HG03558 (cell line): ENCODE measurements around the gene ACYP2.
"Not testable (repeated sequence)": the region's sequence is repeated elsewhere in the genome, so short reads cannot be mapped to it uniquely, and the experiment has no call there.

Experiments
- ATAC-seq: cut with Tn5 transposase; IDR thresholded peaks from one replicate; pipeline ENCODE4 v1.9.1; 2021; ENCODE audit warnings: moderate number of reproducible peaks; ENCODE audit not compliant: unreplicated experiment; ENCODE audit errors: extremely low read depth

Gene ACYP2

GRCh38 chr2:54096141-54096540 lies 19.3 kb upstream of the ACYP2 start:
- ATAC-seq: not testable (repeated sequence)

- ATAC-seq: no peak
Measured at GRCh38 chr2:54097124-54097523, 18.3 kb upstream of the ACYP2 start.

DNA sequence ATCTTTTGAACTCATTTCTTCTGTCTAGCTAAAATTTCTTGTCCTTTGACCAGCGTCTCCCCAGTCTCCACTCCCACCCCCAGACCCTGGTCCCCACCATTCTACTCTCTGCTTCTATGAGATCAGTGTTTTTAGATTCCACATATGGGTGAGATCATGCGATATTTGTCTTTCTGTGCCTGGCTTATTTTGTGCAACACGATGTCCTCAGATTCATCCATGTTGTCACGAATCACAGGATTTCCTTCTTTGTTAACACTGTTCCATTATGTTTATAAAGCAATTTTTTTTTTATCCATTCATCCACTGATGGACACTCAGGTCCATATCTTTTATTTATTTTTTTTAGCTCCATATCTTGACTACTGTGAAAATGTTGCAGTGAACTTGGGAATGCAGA lies 16.0 kb upstream of the ACYP2 start:
- ATAC-seq: no peak

DNA sequence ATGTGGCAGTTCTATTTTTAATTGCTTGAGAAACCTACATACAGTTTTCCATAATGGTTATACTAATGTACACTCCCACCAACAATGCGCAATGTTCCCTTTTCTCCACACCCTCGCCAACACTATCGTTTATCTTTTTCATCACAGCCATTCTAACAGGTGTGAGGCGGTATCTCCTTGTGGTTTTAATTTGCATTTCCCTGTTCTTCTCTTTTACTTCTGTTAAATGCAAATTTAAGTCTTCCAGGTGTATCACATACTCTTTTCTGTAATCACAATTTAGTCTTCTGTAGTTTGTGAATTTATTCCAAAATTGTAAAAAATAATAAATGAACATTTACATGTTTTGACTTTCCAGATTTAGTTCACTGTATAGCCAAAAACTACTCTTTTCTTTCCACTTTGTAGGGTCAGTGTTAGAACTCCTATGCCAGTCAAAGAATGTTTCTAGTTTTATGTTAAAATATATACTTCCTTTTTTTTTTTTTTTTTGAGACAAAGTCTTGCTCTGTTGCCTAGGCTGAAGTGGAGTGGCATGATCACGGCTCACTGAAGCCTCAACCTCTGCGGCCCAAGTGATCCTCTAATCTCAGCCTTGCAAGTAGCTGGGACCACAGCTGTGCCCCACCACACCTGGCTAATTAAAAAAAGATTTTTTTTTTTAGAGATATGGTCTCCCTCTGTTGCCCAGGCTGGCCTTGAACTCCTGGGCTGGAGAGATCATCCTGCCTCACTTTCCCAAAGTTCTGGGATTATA lies 15.4 kb upstream of the ACYP2 start:
- ATAC-seq: peak; percentile 45

DNA sequence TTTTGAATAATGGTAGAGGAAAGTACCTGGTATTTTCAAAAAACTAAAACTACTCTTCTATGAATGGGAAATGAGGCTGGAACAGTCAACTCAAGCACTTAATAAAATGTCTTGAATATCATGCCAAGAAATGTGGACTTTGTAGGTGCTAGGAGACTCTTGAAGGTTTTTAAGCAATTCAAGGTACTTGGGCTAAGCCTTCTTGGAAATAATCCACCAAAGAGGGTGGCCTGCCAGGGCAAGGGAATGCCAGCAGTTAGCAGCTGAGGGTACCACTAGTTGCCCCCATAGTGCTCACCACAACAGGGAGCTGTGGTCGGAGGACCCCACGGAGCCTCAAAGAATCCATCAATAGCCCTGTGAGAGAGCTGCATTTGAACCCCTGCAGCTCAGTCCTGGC lies 14.6 kb upstream of the ACYP2 start:
- no peak for ATAC-seq

GRCh38 chr2:54103454-54104314 lies 11.7 kb upstream of the ACYP2 start:
- ATAC-seq: peak; percentile 31

- ATAC-seq: no peak
Measured at GRCh38 chr2:54106631-54107454, 8.6 kb upstream of the ACYP2 start.

- ATAC-seq: no peak
Measured at GRCh38 chr2:54107455-54107764, 8.0 kb upstream of the ACYP2 start.

- no peak for ATAC-seq
Measured at GRCh38 chr2:54107903-54108615, 7.4 kb upstream of the ACYP2 start.

GRCh38 chr2:54109848-54110247 lies 5.6 kb upstream of the ACYP2 start:
- no peak for ATAC-seq

DNA sequence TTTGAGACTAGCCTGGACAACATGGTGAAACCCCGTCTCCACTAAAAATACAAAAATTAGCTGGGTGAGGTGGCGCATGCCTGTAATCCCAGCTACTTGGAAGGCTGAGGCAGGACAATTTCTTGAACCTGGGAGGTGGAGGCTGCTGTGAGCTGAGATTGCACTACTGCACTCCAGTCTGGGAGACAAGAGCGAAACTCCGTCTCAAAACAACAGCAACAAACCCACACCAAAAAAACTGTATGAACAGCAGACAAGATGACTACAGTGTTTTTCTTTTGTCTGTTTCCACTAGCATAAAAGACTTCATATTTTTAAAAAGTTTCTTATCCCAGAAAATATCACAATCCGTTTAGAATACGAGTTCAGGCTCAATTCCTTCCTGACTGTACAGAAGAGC lies 936 bp upstream of the ACYP2 start:
- not testable (repeated sequence) for ATAC-seq

GRCh38 chr2:54114936-54115283 lies 505 bp upstream of the ACYP2 start:
- no peak for ATAC-seq

DNA sequence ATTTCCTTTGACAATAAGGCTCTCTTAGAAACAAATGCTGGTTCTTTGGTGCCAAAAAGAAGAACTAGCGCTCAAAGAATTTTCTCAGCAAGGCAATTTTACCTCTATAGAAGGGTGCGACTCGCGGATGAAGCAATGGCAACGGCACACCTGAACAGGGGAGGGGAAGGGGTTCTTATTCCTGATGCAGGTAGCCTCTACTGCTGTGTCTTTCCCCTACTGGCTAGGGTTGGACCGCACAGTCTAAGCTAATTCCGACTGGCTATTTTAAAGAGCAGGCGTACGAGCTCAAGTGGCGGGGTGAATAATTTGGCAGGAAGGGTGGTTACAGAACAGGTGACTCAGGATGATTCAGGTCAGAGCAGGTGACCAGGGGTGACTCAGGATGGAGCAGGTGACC lies 1.2 kb downstream of the ACYP2 start:
- not testable (repeated sequence) for ATAC-seq

DNA sequence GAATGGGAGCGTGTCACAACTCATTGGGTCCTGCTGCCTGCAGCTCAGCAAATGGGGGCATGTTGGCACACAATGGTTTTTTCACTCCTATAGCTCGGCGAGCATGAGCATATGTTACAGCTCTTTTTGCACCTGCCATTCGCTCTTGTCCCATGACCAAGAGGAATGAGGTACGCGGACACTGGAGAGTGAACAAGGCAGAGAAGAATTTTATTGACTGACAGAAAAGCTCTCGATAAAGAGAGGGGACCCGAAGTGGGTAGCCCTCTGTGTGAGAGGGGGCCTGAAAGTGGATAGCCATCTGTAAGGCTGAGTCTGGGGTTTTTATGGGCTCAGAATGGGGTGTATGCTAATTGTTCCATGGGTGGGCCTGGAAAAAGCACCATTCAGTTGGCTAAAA lies 5.5 kb downstream of the ACYP2 start:
- ATAC-seq: no peak

DNA sequence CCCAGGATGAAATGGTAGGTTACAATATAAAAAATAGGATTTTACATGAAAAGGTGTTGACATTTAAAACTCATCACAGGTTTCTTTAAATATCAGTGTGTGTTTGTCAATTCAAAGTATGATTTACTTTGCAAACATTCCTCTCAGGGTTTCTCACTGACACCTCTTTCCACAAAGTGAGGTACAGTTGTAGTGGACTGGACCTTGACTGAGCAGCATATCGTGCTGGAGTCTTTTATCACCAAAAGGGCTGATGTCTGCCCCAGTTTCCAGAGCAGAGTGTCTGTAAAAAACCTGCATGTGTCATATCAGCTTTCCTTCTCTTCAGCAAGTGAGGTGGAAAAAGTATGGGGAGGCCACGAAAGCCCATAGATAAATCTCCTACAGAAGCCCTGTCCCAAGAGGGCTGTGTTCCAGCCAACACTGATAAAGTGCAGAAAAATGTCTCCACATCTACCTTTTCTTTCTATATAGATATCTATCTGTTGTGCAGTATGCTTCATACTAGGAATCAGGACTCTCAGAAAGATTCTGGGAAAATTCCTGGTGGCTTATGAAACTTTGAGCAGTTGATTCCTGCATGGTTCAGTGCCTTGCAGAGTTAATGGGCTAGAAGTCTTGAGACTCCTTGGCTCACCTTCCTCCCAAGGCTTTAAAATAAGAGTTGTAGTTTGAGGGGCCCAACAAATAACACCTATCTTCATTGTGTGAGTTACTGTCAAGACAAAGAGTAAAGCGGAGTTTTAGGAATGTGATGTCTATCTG lies 6.9 kb downstream of the ACYP2 start:
- no peak for ATAC-seq

DNA sequence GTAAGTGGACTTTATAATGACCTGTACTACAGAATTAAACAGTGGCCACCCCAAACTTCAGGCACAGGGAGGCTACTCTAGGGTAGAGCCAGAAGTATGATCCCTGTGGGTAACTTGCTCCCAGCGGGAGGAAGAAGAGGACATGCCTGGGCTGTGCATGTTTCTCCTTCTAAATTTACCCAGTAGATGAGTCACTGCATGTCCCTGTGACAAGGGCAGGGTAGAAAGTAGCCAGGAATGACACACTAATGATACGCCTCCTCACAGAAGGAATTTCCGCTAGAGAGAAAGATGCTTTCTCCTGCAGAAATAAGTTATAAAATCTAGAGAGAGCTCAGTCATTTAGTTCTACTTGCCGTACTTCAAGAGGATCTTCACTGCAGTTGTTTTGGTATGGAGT lies 7.5 kb downstream of the ACYP2 start:
- no peak for ATAC-seq

GRCh38 chr2:54127174-54127573 lies 11.8 kb downstream of the ACYP2 start:
- ATAC-seq: not testable (repeated sequence)

DNA sequence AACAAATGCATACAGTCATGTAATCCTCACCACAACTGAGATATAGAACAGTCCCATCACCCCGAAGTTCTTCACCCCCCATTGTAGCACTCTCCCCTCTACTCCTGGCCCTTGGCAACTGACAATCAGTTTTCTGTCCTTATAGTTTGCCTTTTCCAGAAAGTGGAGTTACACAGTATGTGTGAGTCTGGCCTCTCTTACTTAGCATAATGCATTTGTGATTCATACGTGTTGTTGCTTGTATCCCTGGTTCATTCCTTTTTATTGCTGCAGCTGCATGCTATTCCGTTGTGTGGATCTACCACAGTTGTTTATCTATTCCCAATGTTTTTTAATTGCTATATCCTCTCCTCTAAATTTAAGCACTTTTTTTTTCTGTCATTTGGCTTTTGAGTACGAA lies 17.6 kb downstream of the ACYP2 start:
- ATAC-seq: no peak

- no peak for ATAC-seq
Measured at GRCh38 chr2:54139210-54139609, 23.8 kb downstream of the ACYP2 start.

GRCh38 chr2:54143780-54144179 lies 28.4 kb downstream of the ACYP2 start:
- no peak for ATAC-seq
